Upper lobe of right lung (tissue), 1 donor: Measurements from ENCODE around the gene EIF3K. TPM values are rescaled to one million over a fixed set of nuclear protein-coding genes. Genes with fewer than 3 reads are reported as not detected.

ENCODE experiments used
- ATAC-seq: fragments of 200-7000 bp; cut with Tn5 transposase; one replicate; pipeline ENCODE4 v1.9.1; 2020; ENCODE audit warnings: mild to moderate bottlenecking, moderate library complexity
- DNase-seq: peaks from one replicate; pipeline ENCODE4 v3.0.0-alpha.2; 2020
- H3K27ac ChIP-seq: fragments of 200-600 bp; one replicate; pipeline ENCODE4 v1.8.0; 2022
- H3K27me3 ChIP-seq: fragments of 200-600 bp; one replicate; pipeline ENCODE4 v1.8.0; 2022; ENCODE audit warnings: mild to moderate bottlenecking
- H3K36me3 ChIP-seq: fragments of 200-600 bp; one replicate; pipeline ENCODE4 v1.8.0; 2022
- H3K4me1 ChIP-seq: fragments of 200-600 bp; one replicate; pipeline ENCODE4 v1.8.0; 2022
- H3K4me3 ChIP-seq: fragments of 200-600 bp; one replicate; pipeline ENCODE4 v1.8.0; 2022; ENCODE audit warnings: mild to moderate bottlenecking
- H3K9me3 ChIP-seq: fragments of 200-600 bp; one replicate; pipeline ENCODE4 v1.8.0; 2022
- intact Hi-C: fragments of 100-400 bp; cut with DNase I; formaldehyde crosslinking; loops from one replicate; pipeline ENCODE4 v1.11.0; 2022
- total RNA-seq: library from RNA; stranded (reverse); fragmentation: NEBNext Ultra II Directional; extraction: Animal tissue kit (Norgen Biotek cat#: 25700); gene quantifications from one replicate; pipeline ENCODE4 v1.2.1, GENCODE V29; 2021
- TF ChIP-seq, protein P1 (sequence below): fragments of 200-600 bp; IDR thresholded peaks from one replicate; pipeline ENCODE4 v1.8.0; 2022; ENCODE audit warnings: antibody characterized with exemption
- donor health status: DM: no; HTN: yes; CAD: no; lungs with severe emphysema.

EIF3K gene
- total RNA-seq, 1 donor from 2014 or later, result 215 TPM

DNA sequence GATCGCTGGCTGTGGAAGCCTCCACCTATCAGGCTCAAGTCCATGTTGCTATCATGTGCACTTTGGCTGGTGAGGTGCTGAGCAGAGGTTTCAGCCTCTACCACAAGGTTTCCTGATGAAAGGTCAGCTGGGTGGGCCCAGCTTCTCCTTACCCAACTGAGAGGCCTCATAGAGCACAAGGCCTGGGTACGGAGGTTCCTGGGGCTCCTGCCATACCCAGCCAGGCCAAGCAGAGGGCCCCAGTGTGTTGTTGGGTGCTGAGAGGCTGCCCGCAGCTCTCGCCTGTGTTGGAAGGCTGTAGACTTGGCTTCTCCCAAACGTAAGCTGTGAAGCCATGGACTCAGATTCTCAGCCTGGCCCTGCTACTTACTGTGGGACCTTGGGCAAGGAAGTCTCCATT, 56.6 kb downstream of the EIF3K start:
- Histone ChIP-seq H3K36me3 (peaks cover 5% of the 10 kb centered on the region), H3K27me3 (no peaks in the 10 kb centered on the region), H3K4me3 (no peak overlapping the region), H3K4me1 (peaks cover 83% of the 10 kb centered on the region), H3K9me3 (no peaks in the 10 kb centered on the region), H3K27ac (peak overlapping the region; percentile 55)
- peak; percentile 60 for ATAC-seq
- intact Hi-C loops, result no loop called here
- no peak for DNase-seq
- TF ChIP-seq, protein P1, sequence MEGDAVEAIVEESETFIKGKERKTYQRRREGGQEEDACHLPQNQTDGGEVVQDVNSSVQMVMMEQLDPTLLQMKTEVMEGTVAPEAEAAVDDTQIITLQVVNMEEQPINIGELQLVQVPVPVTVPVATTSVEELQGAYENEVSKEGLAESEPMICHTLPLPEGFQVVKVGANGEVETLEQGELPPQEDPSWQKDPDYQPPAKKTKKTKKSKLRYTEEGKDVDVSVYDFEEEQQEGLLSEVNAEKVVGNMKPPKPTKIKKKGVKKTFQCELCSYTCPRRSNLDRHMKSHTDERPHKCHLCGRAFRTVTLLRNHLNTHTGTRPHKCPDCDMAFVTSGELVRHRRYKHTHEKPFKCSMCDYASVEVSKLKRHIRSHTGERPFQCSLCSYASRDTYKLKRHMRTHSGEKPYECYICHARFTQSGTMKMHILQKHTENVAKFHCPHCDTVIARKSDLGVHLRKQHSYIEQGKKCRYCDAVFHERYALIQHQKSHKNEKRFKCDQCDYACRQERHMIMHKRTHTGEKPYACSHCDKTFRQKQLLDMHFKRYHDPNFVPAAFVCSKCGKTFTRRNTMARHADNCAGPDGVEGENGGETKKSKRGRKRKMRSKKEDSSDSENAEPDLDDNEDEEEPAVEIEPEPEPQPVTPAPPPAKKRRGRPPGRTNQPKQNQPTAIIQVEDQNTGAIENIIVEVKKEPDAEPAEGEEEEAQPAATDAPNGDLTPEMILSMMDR, result peak; percentile 15

DNA sequence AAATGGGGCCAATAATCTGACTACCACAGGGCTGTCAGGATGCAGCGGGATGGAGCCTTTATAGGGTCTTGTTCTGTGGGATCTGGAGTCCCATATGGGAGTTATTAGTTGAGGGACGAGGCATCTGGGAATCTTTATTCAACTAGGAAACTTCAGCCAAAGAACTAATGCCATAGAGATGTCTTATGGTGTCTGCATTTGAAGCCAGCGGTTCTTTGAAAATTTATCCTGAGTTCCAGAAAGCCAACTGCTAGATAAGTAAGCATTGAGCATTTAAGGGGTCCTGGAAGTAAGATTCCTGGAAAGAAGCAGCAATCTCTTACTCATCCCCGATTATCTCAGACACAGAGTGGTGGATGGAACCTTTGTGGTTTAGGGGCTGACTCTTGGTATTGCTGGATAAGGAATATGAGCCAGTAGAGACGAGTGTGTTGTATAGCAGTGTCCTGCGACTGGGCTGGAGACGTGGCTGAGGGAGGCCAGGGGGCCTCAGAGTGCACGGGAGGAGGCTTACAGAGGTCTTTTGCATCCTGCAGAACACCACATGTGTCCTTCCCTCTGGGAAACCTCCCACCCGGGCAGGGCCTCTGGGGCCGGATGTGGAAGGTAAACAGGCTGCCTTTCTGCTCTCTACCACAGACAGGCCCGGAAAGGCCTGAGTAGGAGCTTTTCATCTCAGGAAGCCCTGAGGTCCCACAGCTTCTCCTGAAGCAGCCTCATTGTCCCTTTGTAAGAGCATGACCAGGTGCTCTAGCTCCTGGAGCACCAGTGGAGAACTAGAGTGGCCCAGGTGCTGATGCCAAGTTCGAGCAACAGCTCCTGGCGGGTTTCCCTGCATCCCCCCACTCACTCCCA, 57.3 kb downstream of the EIF3K start:
- H3K9me3 ChIP-seq, result no peaks in the 10 kb centered on the region
- DNase-seq, result no peak
- H3K4me3 ChIP-seq, result no peak overlapping the region
- H3K36me3 ChIP-seq, result peaks cover 5% of the 10 kb centered on the region
- peak overlapping the region; percentile 55 for H3K27ac ChIP-seq
- TF ChIP-seq, protein P1, result no peak
- peaks cover 82% of the 10 kb centered on the region for H3K4me1 ChIP-seq
- intact Hi-C loops, result no loop called here
- no peaks in the 10 kb centered on the region for H3K27me3 ChIP-seq
- ATAC-seq, result peak; percentile 44

DNA sequence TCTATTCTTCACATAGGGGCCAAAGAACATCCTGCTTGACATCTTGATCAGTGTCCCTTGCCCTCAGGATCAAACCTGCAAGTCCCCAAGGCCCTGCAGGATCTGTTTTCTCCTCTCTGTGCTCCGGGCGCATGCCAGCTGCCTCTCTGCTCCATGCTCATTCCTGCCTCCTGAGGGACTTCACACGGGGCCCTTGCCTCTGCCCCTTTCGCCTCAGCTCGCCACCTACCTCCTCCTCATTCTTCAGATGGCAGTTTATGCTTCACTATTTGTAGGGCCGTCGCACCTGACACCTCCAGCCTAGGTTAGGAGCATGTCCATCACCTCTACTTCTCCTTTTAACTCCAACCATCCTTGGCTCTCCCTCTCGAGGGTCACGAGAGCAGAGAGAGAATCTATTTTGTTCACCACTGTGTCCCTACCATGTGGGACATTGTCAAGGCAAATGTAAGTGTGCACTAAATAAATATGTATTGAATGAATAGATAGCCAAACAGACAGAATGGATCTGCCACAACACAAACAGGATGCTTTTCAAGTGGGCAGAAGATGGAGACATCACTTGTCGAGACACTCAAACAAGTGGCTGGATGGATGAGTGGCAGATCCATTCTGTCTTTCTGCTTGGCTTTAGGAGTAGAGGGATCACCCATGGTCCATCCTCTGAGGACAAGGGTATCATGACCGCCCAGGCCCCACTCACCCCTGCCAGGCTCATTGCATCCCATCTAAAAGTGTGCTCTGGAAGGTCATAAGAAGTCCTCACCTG, 58.1 kb downstream of the EIF3K start:
- Histone ChIP-seq H3K4me3 (no peak overlapping the region), H3K36me3 (peaks cover 5% of the 10 kb centered on the region), H3K27ac (peak overlapping the region; percentile 55), H3K9me3 (no peaks in the 10 kb centered on the region), H3K4me1 (peaks cover 82% of the 10 kb centered on the region), H3K27me3 (no peaks in the 10 kb centered on the region)
- intact Hi-C loops, result no loop called here
- DNase-seq, result no peak
- TF ChIP-seq, protein P1, result no peak
- ATAC-seq, result no peak

GRCh38 chr19:38678217-38678890, 59.4 kb downstream of the EIF3K start:
- intact Hi-C loops, result no loop called here
- ATAC-seq, result no peak
- no peaks in the 10 kb centered on the region for H3K9me3 ChIP-seq
- peaks cover 5% of the 10 kb centered on the region for H3K36me3 ChIP-seq
- TF ChIP-seq, protein P1, result no peak
- H3K27ac ChIP-seq, result peak overlapping the region; percentile 24
- H3K4me1 ChIP-seq, result peaks cover 92% of the 10 kb centered on the region
- DNase-seq, result no peak
- no peak overlapping the region for H3K4me3 ChIP-seq
- H3K27me3 ChIP-seq, result no peaks in the 10 kb centered on the region

DNA sequence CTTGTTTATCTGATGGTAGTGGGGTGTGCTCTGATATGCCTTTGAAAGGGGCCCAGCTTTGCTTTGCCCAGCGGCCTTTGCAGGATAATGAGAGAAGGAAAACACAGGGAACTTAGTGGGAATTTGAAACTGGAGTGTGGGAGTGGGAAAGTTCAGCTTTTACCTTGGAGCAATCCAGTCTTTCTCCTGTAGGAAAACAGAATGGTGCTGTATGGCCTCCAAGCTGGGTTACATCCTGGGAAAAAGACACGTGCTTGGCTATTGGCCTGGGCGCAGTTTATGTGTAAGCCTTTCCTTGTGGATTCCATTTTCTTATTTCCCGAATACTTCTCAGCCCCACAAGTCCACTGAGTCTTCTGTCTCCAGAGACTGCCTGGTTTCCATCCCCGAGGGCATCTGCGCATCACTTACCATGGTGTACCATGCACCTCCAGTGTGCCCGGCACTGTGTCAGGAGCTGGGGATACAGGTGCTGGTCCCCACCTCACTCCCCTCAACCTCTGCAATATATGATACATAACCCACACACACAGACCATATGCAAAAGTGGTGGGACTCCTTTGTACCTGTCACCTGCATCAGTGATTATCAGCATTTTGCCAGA, 60.0 kb downstream of the EIF3K start:
- H3K27me3 ChIP-seq, result no peaks in the 10 kb centered on the region
- intact Hi-C loops, result no loop called here
- ATAC-seq, result no peak

More for the DNA sequence above, 60.0 kb downstream of the EIF3K start:
- Histone ChIP-seq H3K36me3 (peaks cover 5% of the 10 kb centered on the region), H3K4me1 (peaks cover 96% of the 10 kb centered on the region), H3K27ac (peak overlapping the region; percentile 24), H3K9me3 (no peaks in the 10 kb centered on the region), H3K4me3 (no peak overlapping the region)
- DNase-seq, result no peak
- TF ChIP-seq, protein P1, result no peak
